HFFc6 (cell line): ENCODE data around the gene LIMA1. TPM values are rescaled to one million over a fixed set of nuclear protein-coding genes. Genes with fewer than 3 reads are reported as not detected.

Experiments used
- DNase-seq: peaks from one replicate; pipeline ENCODE4 v3.0.0-alpha.2; 2018
- H3K27ac Mint-ChIP-seq: 2 replicates; pipeline ENCODE4 v1.8.0; 2020; ENCODE audit warnings: mild to moderate bottlenecking, mixed read lengths
- H3K27me3 Mint-ChIP-seq: 2 replicates; pipeline ENCODE4 v1.8.0; 2021; ENCODE audit warnings: mild to moderate bottlenecking, moderate library complexity, mixed read lengths; ENCODE audit not compliant: insufficient read depth
- H3K36me3 Mint-ChIP-seq: 2 replicates; pipeline ENCODE4 v1.8.0; 2021; ENCODE audit warnings: low read depth, mixed read lengths
- H3K4me1 Mint-ChIP-seq: 2 replicates; pipeline ENCODE4 v1.8.0; 2020; ENCODE audit warnings: low read depth, mixed read lengths
- H3K4me3 Mint-ChIP-seq: 2 replicates; pipeline ENCODE4 v1.8.0; 2020; ENCODE audit warnings: mild to moderate bottlenecking, moderate library complexity, mixed read lengths
- H3K9me3 Mint-ChIP-seq: 2 replicates; pipeline ENCODE4 v1.8.0; 2020; ENCODE audit warnings: mild to moderate bottlenecking, mixed read lengths
- total RNA-seq, 6 experiments: library from RNA; stranded (reverse); fragmentation: NEBNext Ultra II Directional; extraction: Animal tissue kit (Norgen Biotek cat#: 25700); gene quantifications; 2 replicates in 1 of 6; 3 replicates in 5 of 6; pipeline ENCODE4 v1.2.3, GENCODE V29; 2021
- TF ChIP-seq, protein P1 (sequence below): fragments of 200-600 bp; sonication (generic); IDR thresholded peaks from 2 replicates; pipeline ENCODE4 v1.5.0; 2021; ENCODE audit warnings: antibody characterized with exemption, mild to moderate bottlenecking

LIMA1 gene
- total RNA-seq, 6 experiments from 2014 or later, result 259 to 335 (median 298) TPM

DNA sequence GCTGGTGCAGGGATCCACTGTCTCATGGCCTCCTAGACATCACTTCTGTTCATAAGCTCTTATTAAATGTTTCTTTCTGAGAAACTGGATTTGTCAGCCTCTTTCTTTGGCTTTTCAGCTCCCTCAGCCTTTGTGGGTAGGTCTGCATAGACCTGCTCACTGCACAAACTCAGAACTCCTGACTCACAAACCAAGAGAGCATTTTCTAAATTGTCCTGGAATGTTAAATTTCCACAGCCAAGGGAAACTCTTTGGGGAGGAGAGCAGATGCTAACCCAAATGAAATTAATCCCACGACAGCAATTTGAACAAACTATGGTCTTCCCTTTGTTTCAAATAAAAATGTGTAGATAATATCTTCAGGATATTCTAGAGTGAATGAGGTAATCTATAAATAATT lies 96.6 kb downstream of the LIMA1 start:
- peak overlapping the region; percentile 89 for H3K27ac Mint-ChIP-seq
- H3K4me3 Mint-ChIP-seq, result peak overlapping the region; percentile 70
- TF ChIP-seq, protein P1, sequence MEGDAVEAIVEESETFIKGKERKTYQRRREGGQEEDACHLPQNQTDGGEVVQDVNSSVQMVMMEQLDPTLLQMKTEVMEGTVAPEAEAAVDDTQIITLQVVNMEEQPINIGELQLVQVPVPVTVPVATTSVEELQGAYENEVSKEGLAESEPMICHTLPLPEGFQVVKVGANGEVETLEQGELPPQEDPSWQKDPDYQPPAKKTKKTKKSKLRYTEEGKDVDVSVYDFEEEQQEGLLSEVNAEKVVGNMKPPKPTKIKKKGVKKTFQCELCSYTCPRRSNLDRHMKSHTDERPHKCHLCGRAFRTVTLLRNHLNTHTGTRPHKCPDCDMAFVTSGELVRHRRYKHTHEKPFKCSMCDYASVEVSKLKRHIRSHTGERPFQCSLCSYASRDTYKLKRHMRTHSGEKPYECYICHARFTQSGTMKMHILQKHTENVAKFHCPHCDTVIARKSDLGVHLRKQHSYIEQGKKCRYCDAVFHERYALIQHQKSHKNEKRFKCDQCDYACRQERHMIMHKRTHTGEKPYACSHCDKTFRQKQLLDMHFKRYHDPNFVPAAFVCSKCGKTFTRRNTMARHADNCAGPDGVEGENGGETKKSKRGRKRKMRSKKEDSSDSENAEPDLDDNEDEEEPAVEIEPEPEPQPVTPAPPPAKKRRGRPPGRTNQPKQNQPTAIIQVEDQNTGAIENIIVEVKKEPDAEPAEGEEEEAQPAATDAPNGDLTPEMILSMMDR, result no peak
- DNase-seq, result peak; percentile 64
- no peaks in the 10 kb centered on the region for H3K9me3 Mint-ChIP-seq
- H3K36me3 Mint-ChIP-seq, result peaks cover 49% of the 10 kb centered on the region
- peaks cover 3% of the 10 kb centered on the region for H3K27me3 Mint-ChIP-seq
- H3K4me1 Mint-ChIP-seq, result peaks cover 61% of the 10 kb centered on the region

DNA sequence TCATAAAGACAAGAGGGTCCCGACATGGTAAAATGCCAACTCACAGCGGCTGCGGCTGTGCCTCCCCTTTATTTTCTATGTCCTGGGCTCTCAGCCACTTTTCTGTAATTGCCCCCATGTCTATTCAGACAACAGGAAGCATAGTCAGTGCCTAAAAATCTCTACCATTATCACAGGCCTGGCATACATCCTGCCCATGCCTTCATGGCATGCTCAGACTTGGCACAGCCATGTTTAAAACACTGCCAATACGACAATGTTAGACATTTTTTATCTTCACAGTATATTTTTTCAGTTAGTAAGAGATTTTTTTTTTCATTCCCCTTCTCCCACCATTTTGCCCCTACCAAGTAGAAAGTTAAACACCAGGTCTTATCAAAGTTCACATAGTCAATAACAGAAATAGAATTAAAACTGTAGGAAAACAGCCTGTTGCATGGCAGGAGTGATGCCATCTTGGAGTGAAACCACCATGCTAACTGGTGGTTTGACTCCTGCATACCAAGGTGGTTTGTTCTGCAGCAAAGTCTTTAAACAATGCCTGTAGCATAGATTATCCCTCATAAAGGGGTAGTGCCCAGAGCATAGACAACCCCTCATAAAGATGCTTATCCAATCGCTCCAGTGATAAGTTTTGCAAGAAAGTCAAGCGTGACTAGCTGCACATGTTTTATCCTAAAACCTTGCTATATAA lies 97.2 kb downstream of the LIMA1 start:
- peak; percentile 76 for DNase-seq
- Mint-ChIP-seq H3K4me1 (peaks cover 61% of the 10 kb centered on the region), H3K27ac (peak overlapping the region; percentile 89), H3K27me3 (peaks cover 3% of the 10 kb centered on the region), H3K36me3 (peaks cover 55% of the 10 kb centered on the region), H3K4me3 (peak overlapping the region; percentile 70), H3K9me3 (no peaks in the 10 kb centered on the region)
- TF ChIP-seq, protein P1, result no peak

DNA sequence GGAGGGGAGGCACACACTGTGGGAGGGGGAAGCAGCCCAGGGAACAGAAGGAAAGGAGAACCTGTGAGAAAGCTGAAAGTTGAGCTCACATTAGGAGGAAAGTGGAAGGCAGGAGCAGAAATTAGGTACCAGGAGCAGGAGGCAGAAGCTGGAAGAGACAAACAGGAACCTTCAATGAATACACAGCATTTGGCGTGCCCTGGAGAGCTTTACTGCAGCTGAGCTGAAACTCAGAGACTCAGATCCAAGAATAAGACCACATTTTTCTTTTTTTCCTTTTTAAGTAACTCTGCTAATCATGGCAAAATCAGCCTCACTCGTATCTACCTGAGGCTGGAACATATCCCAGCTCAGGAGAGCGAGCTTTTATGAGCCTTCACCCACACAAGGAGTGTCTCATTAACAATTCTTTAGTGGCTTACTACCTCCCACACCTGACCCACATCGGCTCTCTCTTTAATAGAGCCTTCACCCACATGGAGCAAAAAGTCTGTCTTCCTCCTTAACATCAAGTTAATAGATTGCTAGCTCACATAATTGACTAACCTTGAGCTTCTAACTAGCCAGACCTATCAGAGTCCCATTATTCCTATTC lies 97.9 kb downstream of the LIMA1 start:
- Mint-ChIP-seq H3K4me1 (peaks cover 61% of the 10 kb centered on the region), H3K27me3 (peaks cover 3% of the 10 kb centered on the region), H3K4me3 (peak overlapping the region; percentile 70), H3K9me3 (no peaks in the 10 kb centered on the region), H3K36me3 (peaks cover 56% of the 10 kb centered on the region), H3K27ac (peak overlapping the region; percentile 89)
- TF ChIP-seq, protein P1, result no peak
- DNase-seq, result no peak

DNA sequence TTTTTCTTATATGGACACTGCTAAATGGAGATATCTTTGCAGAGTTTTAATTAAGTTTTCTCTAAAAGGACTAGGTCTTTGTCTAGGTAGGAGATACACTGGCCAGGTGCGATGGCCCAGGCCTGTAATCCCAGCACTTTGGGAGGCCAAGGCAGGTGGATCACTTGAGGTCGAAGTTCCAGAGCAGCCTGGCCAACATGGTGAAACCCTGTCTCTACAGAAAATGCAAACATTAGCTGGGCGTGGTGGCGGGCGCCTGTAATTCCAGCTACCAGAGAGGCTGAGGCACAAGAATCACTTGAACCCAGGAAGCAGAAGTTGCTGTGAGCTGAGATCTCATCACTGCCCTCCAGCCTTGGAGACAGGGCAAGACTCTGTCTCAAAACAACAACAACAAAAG lies 99.1 kb downstream of the LIMA1 start:
- TF ChIP-seq, protein P1, result no peak
- no peak overlapping the region; the same call in 1 of the 2 replicates for H3K4me3 Mint-ChIP-seq
- peaks cover 58% of the 10 kb centered on the region for H3K4me1 Mint-ChIP-seq
- peak overlapping the region; percentile 21; the same call in 1 of the 2 replicates for H3K27ac Mint-ChIP-seq
- H3K27me3 Mint-ChIP-seq, result peaks cover 3% of the 10 kb centered on the region
- no peak for DNase-seq
- H3K36me3 Mint-ChIP-seq, result peaks cover 54% of the 10 kb centered on the region
- no peaks in the 10 kb centered on the region for H3K9me3 Mint-ChIP-seq

DNA sequence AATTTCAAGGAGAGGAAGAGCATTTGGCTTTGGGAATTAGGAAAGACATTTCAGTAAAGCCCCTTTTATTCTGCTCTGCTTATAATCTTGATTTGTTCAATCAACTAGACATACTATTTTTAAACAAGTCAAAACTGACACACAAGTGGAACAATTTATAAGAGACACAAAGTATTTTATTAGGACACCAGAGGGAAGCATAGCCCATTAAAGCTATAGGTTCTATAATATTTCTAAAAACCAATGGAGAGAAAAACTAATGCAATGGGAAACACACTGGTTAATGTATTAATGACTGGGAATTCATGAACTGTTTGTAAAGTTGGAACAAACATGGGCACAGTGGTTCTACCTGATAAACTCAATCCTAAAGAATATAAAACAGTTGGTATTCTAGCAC lies 100.9 kb downstream of the LIMA1 start:
- TF ChIP-seq, protein P1, result peak; percentile 27; the same call in 1 of the 2 replicates
- Mint-ChIP-seq H3K36me3 (peaks cover 56% of the 10 kb centered on the region), H3K27me3 (peaks cover 2% of the 10 kb centered on the region), H3K4me1 (peaks cover 40% of the 10 kb centered on the region), H3K9me3 (no peaks in the 10 kb centered on the region), H3K27ac (peak overlapping the region; percentile 11), H3K4me3 (no peak overlapping the region)
- no peak for DNase-seq
